A673 (cell line): ENCODE data around the gene KDM4B. TPM values are rescaled to one million over a fixed set of nuclear protein-coding genes. Genes with fewer than 3 reads are reported as not detected.
"Not testable (repeated sequence)": the region's sequence is repeated elsewhere in the genome, so short reads cannot be mapped to it uniquely, and the experiment has no call there.

ENCODE experiments used
- BruUV-seq: library from RNA; stranded (reverse); fragments of 400-500 nt; replicated peaks from 2 replicates; lab custom pipeline; 2021; lab: Mats Ljungman, UMichigan
- CTCF ChIA-PET: fragments of 300-600 bp; sonication (Branson Sonifier 250); formaldehyde crosslinking; loops from one replicate; lab custom pipeline; 2022; ENCODE audit warnings: antibody characterized with exemption; lab: Charles Lee
- POLR2A ChIA-PET: fragments of 300-600 bp; sonication (Branson Sonifier 250); formaldehyde crosslinking; loops from one replicate; lab custom pipeline; 2022; ENCODE audit warnings: antibody characterized with exemption; ENCODE audit not compliant: low non-redundant PET; lab: Charles Lee
- DNase-seq: peaks from one replicate; pipeline ENCODE4 v3.0.0-alpha.2; 2015; ENCODE audit warnings: low spot score
- H3K27ac ChIP-seq: fragments of 200-600 bp; sonication (generic); 2 replicates; pipeline ENCODE4 v1.5.1; 2016; ENCODE audit warnings: mixed run types, low read depth, mild to moderate bottlenecking, mixed read lengths, antibody characterized with exemption, low read length; ENCODE audit not compliant: poor library complexity, severe bottlenecking
- H3K27me3 ChIP-seq: fragments of 200-600 bp; sonication (generic); replicated peaks from 2 replicates; pipeline ENCODE4 v1.6.1; 2017; ENCODE audit warnings: mixed run types, low read depth, mild to moderate bottlenecking, mixed read lengths, antibody characterized with exemption, low read length; ENCODE audit not compliant: insufficient read depth, poor library complexity
- H3K36me3 ChIP-seq: fragments of 200-600 bp; sonication (generic); 2 replicates; pipeline ENCODE4 v1.6.1; 2016; ENCODE audit warnings: mixed run types, mild to moderate bottlenecking, mixed read lengths, antibody characterized with exemption, low read length; ENCODE audit not compliant: insufficient read depth, poor library complexity, severe bottlenecking
- H3K4me1 ChIP-seq: fragments of 200-600 bp; sonication (generic); 2 replicates; pipeline ENCODE4 v1.6.1; 2017; ENCODE audit warnings: mixed run types, mild to moderate bottlenecking, mixed read lengths, antibody characterized with exemption, low read length; ENCODE audit not compliant: insufficient read depth, poor library complexity, severe bottlenecking
- H3K4me3 ChIP-seq: fragments of 200-600 bp; sonication (generic); 2 replicates; pipeline ENCODE4 v1.5.1; 2016; ENCODE audit warnings: low read depth, mixed run types, mild to moderate bottlenecking, mixed read lengths, low read length; ENCODE audit not compliant: poor library complexity, severe bottlenecking
- H3K9me3 ChIP-seq: fragments of 200-600 bp; sonication (generic); 2 replicates; pipeline ENCODE4 v1.6.1; 2016; ENCODE audit warnings: mixed run types, low read depth, mild to moderate bottlenecking, mixed read lengths, antibody characterized with exemption, low read length; ENCODE audit not compliant: poor library complexity, severe bottlenecking
- EZH2 ChIP-seq: fragments of 200-600 bp; sonication (generic); IDR thresholded peaks from 2 replicates; pipeline ENCODE4 v1.6.1; 2017; ENCODE audit warnings: borderline replicate concordance, low read depth, mild to moderate bottlenecking, mixed read lengths, antibody characterized with exemption, low read length; ENCODE audit not compliant: poor library complexity, severe bottlenecking
- intact Hi-C: fragments of 100-400 bp; cut with micrococcal nuclease; formaldehyde crosslinking; loops from one replicate; pipeline ENCODE4 v1.10.0; 2022; ENCODE audit not compliant: unreplicated experiment
- total RNA-seq: library from RNA; stranded (reverse); gene quantifications from 2 replicates; pipeline ENCODE4 v1.2.3, GENCODE V29; 2021
- TF ChIP-seq, protein P1 (sequence below): fragments of 300-800, 200-600 bp; sonication (generic); conservative IDR thresholded peaks from 2 replicates; pipeline ENCODE4 v1.5.1; 2017; ENCODE audit warnings: low read depth, mild to moderate bottlenecking, antibody characterized with exemption, low read length, moderate library complexity, mixed read lengths

KDM4B gene
- total RNA-seq, 1 experiment from 2014 or later, result 30.0 TPM

- H3K4me3 ChIP-seq, POLR2A ChIA-PET, BruUV-seq, H3K27ac ChIP-seq, H3K36me3 ChIP-seq, H3K9me3 ChIP-seq, intact Hi-C loops, H3K27me3 ChIP-seq: not testable (repeated sequence)
- DNase-seq, result peak; percentile 88
- peaks cover 18% of the 10 kb centered on the region for H3K4me1 ChIP-seq
- TF ChIP-seq, protein P1, sequence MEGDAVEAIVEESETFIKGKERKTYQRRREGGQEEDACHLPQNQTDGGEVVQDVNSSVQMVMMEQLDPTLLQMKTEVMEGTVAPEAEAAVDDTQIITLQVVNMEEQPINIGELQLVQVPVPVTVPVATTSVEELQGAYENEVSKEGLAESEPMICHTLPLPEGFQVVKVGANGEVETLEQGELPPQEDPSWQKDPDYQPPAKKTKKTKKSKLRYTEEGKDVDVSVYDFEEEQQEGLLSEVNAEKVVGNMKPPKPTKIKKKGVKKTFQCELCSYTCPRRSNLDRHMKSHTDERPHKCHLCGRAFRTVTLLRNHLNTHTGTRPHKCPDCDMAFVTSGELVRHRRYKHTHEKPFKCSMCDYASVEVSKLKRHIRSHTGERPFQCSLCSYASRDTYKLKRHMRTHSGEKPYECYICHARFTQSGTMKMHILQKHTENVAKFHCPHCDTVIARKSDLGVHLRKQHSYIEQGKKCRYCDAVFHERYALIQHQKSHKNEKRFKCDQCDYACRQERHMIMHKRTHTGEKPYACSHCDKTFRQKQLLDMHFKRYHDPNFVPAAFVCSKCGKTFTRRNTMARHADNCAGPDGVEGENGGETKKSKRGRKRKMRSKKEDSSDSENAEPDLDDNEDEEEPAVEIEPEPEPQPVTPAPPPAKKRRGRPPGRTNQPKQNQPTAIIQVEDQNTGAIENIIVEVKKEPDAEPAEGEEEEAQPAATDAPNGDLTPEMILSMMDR, result peak; percentile 72
- CTCF ChIA-PET, result interaction anchor here (0.9 to 1.4 kb wide), 2 partner anchors 10 to 220 kb away, joined by 3 read pairs; no protein-coding TSS in a partner anchor
These were observed 60.7 kb downstream of the KDM4B start for GRCh38 chr19:5029596-5029995.

DNA sequence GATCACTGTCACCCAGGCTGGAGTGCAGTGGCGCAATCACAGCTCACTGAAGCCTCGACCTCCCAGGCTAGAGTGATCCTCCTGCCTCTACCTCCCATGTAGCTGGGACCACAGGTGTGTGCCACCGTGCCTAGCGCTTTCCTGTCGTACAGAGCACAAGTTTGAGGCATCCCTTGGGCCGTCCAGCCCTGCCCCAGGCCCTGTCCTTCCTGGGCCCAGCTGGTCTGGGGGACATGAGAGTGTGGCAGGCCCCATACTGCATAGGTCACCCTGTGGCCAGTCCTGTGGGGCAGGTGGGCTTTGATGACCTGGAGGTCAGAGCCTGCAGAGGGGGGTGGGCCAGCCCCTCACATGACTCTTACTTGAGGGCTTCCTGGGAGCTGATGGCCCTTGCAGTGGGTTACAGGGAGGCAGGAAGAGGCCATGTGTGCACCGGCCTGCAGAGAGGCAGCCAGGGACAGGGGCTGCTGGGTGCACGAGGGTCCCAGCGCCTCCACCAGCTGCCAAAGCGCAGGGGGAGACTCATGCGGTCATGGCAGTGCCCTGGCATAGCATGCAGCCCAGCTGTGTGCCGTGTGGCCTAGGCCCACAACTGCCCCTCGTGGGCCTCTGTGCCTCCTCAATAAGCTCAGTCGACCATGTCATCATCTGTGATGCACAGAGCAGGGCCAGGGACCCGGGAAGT, 61.4 kb downstream of the KDM4B start:
- ChIA-PET POLR2A (no interaction called here), CTCF (interaction anchor here (0.5 to 2.3 kb wide), 6 partner anchors 9 to 220 kb away, joined by 3 to 21 read pairs (median 4); no protein-coding TSS in a partner anchor)
- no peaks in the 10 kb centered on the region for H3K36me3 ChIP-seq
- no peaks in the 10 kb centered on the region for H3K27me3 ChIP-seq
- H3K4me1 ChIP-seq, result peaks cover 20% of the 10 kb centered on the region
- DNase-seq, result no peak
- H3K4me3 ChIP-seq, result no peak overlapping the region
- intact Hi-C loops, result no loop called here
- no peak overlapping the region for H3K27ac ChIP-seq
- no TSS peak for BruUV-seq
- no peaks in the 10 kb centered on the region for H3K9me3 ChIP-seq
- TF ChIP-seq, protein P1, result no peak
- no peak for TF ChIP-seq EZH2

GRCh38 chr19:5030822-5031221, 61.9 kb downstream of the KDM4B start:
- BruUV-seq, result no TSS peak
- DNase-seq, result no peak
- Histone ChIP-seq H3K9me3 (no peaks in the 10 kb centered on the region), H3K27ac (peak overlapping the region; percentile 25), H3K4me3 (no peak overlapping the region), H3K27me3 (no peaks in the 10 kb centered on the region), H3K36me3 (no peaks in the 10 kb centered on the region), H3K4me1 (peaks cover 26% of the 10 kb centered on the region)
- CTCF ChIA-PET, result interaction anchor here (0.5 to 2.3 kb wide), 10 partner anchors 19 to 222 kb away, joined by 3 to 21 read pairs (median 4); no protein-coding TSS in a partner anchor
- TF ChIP-seq, protein P1, result no peak
- no peak for TF ChIP-seq EZH2
- intact Hi-C loops, result loop anchor here (1.0 kb wide), 2 partner anchors 159 to 221 kb away; no protein-coding TSS in a partner anchor
- POLR2A ChIA-PET, result no interaction called here
